Body of pancreas (tissue), 4 donors: ENCODE data around the gene AQP12B. TPM values are rescaled to one million over a fixed set of nuclear protein-coding genes. Genes with fewer than 3 reads are reported as not detected.
A peak's percentile ranks its signal among the peaks of the same experiment; 100 is the strongest.
"Not testable (repeated sequence)": the region's sequence is repeated elsewhere in the genome, so short reads cannot be mapped to it uniquely, and the experiment has no call there.

Source experiments
- ATAC-seq: fragments of 150-250 bp; one replicate; pipeline ENCODE4 v1.9.1; 2016
- DNase-seq, 4 donors: peaks; one replicate each; pipeline ENCODE4 v3.0.0-alpha.2; 2019
- H3K27ac ChIP-seq, 4 donors: fragments of 200-600 bp; sonication (generic); 1 replicate in 3 of 4; 2 replicates in 1 of 4; pipeline versions ENCODE4 v1.5.1 to v1.6.1; 2016 to 2019; ENCODE audit warnings: mild to moderate bottlenecking in 1 of 4, mixed read lengths in 1 of 4, moderate library complexity in 1 of 4
- H3K27me3 ChIP-seq, 2 donors: fragments of 200-600 bp; sonication (generic); one replicate each; pipeline ENCODE4 v1.6.0; 2016; ENCODE audit warnings: mild to moderate bottlenecking in 1 of 2
- H3K36me3 ChIP-seq, 2 donors: fragments of 200-600 bp; sonication (generic); replicated peaks in 1 of 2; 2 replicates each; pipeline ENCODE4 v1.5.1; 2016; ENCODE audit warnings: low read depth in 2 of 2; ENCODE audit not compliant: insufficient read depth in 1 of 2
- H3K4me1 ChIP-seq: fragments of 200-600 bp; sonication (generic); one replicate; pipeline ENCODE4 v1.6.0; 2016
- H3K4me3 ChIP-seq, 2 donors: fragments of 200-600 bp; sonication (generic); 1 replicate in 1 of 2; 2 replicates in 1 of 2; pipeline ENCODE4 v1.5.1; 2016 to 2019
- H3K9me3 ChIP-seq, 3 donors: fragments of 200-600 bp; sonication (generic); 1 replicate in 2 of 3; 2 replicates in 1 of 3; pipeline ENCODE4 v1.5.1; 2016
- POLR2A ChIP-seq, 3 donors: fragments of 450-650 bp; IDR thresholded peaks; one replicate each; pipeline ENCODE4 v1.6.1; 2016; ENCODE audit warnings: antibody characterized with exemption in 3 of 3, mild to moderate bottlenecking in 2 of 3
- WGBS, 2 donors: methylation state at CpG; one replicate each; pipeline ENCODE4 v1.1.5; 2017; 5-methylcytosine and 5-hydroxymethylcytosine counted together
- intact Hi-C: fragments of 100-400 bp; cut with DNase I; formaldehyde crosslinking; loops from one replicate; pipeline ENCODE4 v1.15.1; 2023
- total RNA-seq, 2 donors: library from RNA; depleted of rRNA; stranded (reverse); fragments of >200 nt; gene quantifications; one replicate each; pipeline ENCODE4 v1.1.0, GENCODE V29; 2016
- TF ChIP-seq, protein P1 (sequence below), 7 experiments: fragments of 450-650 bp in 4 of 7; fragments of 200-600 bp in 3 of 7; sonication (generic) in 3 of 7; IDR thresholded peaks; one replicate each; pipeline ENCODE4 v1.5.1; 2016 to 2019; ENCODE audit warnings: antibody characterized with exemption in 7 of 7

Gene AQP12B
- total RNA-seq, 2 donors from 2014 or later = 328 to 392 TPM

DNA sequence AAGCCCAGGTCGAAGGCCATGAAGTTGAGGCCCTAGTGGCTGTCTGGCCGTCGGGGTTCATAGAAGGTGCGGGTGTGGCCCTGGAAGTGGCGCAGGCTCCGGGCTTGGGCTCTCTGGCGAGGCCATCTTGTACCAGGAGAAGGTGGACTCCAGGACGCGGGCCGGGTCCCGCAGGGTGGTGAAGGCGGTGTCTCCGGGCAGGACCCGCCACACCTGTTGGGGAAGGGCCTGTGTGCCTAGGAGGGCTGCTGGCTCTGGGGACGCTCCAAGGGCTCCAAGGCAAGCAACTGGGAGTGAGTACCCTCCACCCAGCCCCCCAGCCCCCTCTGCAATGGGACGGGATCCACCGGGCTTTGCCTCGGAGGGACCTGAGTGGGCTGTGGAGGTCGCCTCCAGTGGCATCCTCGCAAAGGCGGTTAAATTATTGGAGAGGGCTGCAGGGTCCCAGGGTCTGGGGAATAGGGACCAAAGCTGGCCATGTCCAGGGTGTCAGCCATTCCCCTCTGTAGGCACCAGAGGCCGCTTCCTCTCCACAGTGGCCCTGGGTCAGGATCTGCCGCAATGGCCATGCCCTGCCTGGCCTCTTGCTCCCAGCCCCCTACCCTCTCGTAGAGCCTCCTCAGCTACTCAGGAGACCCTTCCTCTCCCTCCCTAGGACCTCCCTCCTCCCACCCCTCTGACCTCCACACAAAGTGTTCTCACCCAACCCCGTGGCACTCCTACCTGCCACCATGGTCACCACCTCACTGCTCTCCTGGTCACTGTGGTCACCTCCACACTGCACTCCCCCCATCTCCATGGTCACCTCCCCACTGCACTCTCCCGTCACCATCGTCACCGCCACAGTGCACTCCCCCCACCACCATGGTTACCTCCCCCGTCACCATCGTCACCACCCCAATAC lies 19.3 kb upstream of the AQP12B start:
- 87 to 88% methylated on average over 17 to 30 of the region's 30 CpGs for WGBS, 2 donors
- no peak for TF ChIP-seq POLR2A (IDR thresholded peaks at IDR 0.05)
- TF ChIP-seq, protein P1, sequence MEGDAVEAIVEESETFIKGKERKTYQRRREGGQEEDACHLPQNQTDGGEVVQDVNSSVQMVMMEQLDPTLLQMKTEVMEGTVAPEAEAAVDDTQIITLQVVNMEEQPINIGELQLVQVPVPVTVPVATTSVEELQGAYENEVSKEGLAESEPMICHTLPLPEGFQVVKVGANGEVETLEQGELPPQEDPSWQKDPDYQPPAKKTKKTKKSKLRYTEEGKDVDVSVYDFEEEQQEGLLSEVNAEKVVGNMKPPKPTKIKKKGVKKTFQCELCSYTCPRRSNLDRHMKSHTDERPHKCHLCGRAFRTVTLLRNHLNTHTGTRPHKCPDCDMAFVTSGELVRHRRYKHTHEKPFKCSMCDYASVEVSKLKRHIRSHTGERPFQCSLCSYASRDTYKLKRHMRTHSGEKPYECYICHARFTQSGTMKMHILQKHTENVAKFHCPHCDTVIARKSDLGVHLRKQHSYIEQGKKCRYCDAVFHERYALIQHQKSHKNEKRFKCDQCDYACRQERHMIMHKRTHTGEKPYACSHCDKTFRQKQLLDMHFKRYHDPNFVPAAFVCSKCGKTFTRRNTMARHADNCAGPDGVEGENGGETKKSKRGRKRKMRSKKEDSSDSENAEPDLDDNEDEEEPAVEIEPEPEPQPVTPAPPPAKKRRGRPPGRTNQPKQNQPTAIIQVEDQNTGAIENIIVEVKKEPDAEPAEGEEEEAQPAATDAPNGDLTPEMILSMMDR (IDR thresholded peaks at IDR 0.05) = no peak
- Histone ChIP-seq H3K9me3 (no peaks in the 10 kb centered on the region), H3K27me3 (no peaks in the 10 kb centered on the region), H3K4me1 (peaks cover 11% of the 10 kb centered on the region), H3K27ac (no peak overlapping the region), H3K36me3 (no peaks in the 10 kb centered on the region), H3K4me3 (no peak overlapping the region)
- ATAC-seq (no peak), DNase-seq (peak in 1 of 4 donors; percentile 11)
- intact Hi-C loops = no loop called here

DNA sequence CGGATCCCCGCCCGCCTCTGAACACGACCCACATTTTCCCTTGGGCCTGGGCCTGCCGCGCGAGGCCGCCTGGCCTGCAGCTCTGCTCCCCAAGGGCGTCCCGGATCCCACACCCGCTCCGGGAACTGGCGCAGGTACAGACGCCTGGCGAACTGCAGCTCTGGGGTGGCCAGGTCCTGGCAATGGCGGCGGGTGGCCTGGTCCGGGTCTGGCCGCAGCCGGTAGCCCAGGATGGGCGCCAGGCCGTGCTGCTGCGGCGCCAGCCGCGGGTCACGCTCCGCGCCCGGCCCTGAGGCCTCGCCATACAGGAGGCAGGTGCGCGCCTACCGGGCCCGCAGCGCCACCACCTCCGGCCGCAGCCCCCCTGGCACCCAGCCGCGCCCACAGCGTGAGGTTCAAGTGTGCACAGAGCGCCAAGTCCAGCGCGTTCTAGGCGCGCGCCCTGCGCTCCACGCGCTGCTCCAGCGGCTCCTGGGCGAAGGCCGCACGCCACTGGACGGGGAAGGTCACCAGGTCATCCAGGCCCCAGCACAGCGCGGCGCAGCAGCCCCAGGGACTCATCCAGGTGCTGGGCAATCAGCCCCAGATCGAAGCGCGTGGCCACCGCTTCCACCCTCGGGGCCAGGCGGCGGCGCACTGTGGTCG lies 18.5 kb upstream of the AQP12B start:
- TF ChIP-seq, protein P1 (IDR thresholded peaks at IDR 0.05) = no peak
- TF ChIP-seq POLR2A (IDR thresholded peaks at IDR 0.05) = no peak
- no peak for ATAC-seq
- Histone ChIP-seq H3K36me3 (no peaks in the 10 kb centered on the region), H3K27me3 (no peaks in the 10 kb centered on the region), H3K9me3 (no peaks in the 10 kb centered on the region), H3K4me1 (peaks cover 11% of the 10 kb centered on the region), H3K4me3 (no peak overlapping the region), H3K27ac (no peak overlapping the region)
- 77 to 82% methylated on average over 35 to 57 of the region's 67 CpGs for WGBS, 2 donors
- DNase-seq = peak in 1 of 4 donors; percentile 12
- intact Hi-C loops = no loop called here

DNA sequence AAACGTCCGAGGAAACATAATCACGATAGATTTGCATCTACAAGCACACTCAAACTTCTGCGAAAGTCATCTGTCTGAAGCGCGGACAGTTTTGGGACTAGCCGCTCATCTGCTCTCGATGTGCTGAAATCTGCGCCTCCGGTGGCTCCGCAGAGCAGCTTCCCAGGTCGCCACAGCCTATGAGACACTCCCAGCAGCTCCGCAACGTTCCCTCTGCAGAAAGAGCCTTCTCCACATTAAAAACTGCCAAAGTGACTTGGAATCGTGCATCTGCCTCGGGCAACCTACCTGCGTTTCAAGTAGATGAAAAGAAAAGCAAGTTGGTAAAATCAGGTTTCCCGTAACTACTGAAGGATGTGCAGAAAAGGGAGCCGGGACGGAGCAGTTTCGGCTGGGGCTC lies 17.9 kb upstream of the AQP12B start:
- WGBS, 2 donors = 57 to 64% methylated on average over 17 to 18 of the region's 21 CpGs
- H3K4me1 ChIP-seq = peaks cover 11% of the 10 kb centered on the region
- H3K27me3 ChIP-seq, DNase-seq, H3K36me3 ChIP-seq, H3K9me3 ChIP-seq, intact Hi-C loops, H3K27ac ChIP-seq, ATAC-seq, H3K4me3 ChIP-seq: not testable (repeated sequence)

DNA sequence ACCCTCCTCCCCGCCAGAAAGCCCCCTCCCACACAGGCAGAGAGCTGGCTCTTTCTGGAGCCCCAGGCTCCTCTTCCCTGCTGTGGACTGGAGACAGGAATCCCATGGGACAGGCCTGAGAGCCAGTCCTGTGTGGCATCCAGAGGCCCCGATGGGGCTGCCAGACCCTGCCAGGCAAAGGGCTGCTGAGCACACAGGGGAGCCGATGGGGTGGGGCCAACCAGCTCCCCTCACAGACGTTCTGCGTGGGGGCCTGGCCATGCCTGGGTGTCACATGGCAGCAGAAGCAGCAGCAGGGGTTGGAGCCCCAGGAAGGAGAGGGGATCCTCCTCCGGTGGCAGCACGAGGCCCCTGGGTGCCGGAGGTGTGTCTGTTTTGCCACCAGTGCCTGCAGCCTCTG lies 17.1 kb upstream of the AQP12B start:
- H3K4me3 ChIP-seq, ATAC-seq, H3K36me3 ChIP-seq, intact Hi-C loops, H3K27me3 ChIP-seq, H3K9me3 ChIP-seq, H3K27ac ChIP-seq: not testable (repeated sequence)
- peaks cover 11% of the 10 kb centered on the region for H3K4me1 ChIP-seq
- WGBS, 2 donors = 24% methylated on average over 7 of the region's 8 CpGs; no CpG with 5 or more reads in 1 of the 2 donors
- DNase-seq = peak in 2 of 4 donors; percentile 10 to 11

DNA sequence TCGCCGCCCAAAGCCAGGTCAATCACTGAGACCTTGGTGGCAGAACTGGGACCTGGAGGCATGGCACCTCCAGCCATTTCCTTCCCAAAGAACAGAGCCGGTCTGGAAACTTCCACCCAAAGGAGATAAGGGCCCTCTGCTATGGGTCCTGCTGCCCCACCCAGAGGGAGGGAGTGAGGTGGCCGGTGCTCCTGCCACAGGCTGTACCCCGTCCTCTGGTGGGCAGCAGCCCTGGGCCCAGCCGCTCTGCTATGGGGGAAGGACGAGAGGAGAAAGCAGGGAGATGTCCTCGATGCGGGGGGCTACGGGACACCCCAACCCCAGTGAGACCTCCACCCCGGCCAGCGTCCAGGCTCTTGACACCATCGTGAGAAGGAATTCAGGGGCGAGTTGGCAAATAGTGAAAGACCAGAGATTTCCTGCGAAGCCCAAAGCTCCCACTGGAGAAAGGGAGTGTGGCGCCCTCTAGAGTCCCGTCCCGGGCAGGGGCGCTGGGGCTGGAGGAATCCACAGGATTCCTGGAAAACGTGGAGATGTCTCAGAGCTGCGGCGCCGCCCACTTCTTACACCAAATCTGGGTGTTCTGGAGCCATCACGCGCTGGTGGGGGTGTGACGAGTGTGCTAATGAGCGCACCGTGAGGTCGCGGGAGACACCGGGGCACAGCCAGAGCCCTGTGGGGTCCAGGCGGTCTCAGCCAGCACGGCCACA lies 16.3 kb upstream of the AQP12B start:
- ATAC-seq = peak; percentile 81
- H3K36me3 ChIP-seq, H3K27me3 ChIP-seq, H3K9me3 ChIP-seq, intact Hi-C loops, H3K27ac ChIP-seq, H3K4me3 ChIP-seq: not testable (repeated sequence)
- DNase-seq = peak in 2 of 4 donors; percentile 11 to 16
- WGBS, 2 donors = 20% methylated on average over 5 of the region's 33 CpGs; no CpG with 5 or more reads in 1 of the 2 donors
- H3K4me1 ChIP-seq = peaks cover 11% of the 10 kb centered on the region

DNA sequence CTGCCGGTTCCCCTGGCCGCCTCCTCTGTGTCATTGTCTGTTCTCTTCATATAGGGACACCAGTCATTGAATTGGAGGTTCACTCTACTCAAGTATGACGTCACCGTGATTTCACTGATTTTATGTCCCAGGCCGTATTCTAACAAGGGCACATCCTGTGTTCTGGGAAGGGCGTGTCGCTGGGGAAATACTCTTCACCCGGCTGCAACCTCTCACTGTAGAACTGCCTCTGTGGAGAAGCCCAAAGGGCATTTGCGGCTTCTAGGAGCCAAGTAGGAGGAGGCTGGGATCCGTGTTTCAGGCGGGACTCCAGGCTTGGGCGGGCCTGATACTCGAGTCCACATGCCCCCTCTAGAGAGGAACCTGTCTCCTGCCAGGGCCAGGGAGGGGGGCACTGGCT lies 13.8 kb upstream of the AQP12B start:
- H3K4me1 ChIP-seq, ATAC-seq, H3K36me3 ChIP-seq, H3K9me3 ChIP-seq, H3K27me3 ChIP-seq, H3K4me3 ChIP-seq, DNase-seq, H3K27ac ChIP-seq, intact Hi-C loops: not testable (repeated sequence)
- 60 to 75% methylated on average over 2 to 7 of the region's 13 CpGs for WGBS, 2 donors

DNA sequence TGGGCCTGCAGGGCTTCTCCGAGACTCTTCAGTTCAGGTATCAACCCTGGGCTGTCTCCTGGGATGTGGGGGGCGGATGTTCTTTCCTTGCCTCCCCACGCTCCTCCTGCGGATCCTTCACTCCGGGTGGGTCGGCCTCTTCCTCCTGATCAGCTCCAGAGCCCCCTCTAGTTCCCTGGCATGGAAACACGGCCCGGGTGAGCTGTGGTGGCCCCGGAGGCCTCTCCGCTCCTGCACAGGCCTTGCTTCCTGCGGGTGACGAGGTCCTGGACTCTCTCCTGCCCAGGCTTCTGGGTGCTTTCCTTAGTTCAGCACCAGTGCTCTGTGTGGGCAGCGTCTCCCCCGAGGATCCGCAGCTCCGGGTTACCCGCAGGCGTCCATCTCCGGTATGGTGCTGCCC lies 12.9 kb upstream of the AQP12B start:
- H3K27me3 ChIP-seq, H3K4me3 ChIP-seq, intact Hi-C loops, ATAC-seq, H3K36me3 ChIP-seq, H3K27ac ChIP-seq, H3K4me1 ChIP-seq, H3K9me3 ChIP-seq, DNase-seq: not testable (repeated sequence)
- WGBS, 2 donors = no CpG with 5 or more reads among the region's 19 CpGs

DNA sequence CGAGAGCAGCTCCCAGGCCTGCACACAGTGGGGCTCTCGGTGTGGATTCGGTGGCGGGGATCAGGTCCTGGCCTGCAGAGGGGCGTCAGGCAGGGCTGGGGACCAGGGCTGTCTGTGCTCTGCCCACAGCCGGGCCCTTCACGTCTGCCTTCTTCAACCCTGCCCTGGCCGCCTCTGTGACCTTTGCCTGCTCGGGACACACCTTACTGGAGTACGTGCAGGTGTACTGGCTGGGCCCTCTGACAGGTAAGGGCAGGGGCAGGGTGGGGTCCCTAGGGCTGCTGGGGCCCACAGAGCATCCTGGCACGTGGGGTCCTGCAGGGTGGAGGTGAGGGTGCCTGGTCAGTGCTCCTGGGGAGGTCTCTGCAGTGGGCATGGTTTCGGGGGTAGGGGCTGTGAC lies 11.6 kb upstream of the AQP12B start:
- H3K9me3 ChIP-seq, H3K27ac ChIP-seq, DNase-seq, intact Hi-C loops, H3K27me3 ChIP-seq, ATAC-seq, H3K4me3 ChIP-seq, H3K36me3 ChIP-seq: not testable (repeated sequence)
- peaks cover 17% of the 10 kb centered on the region for H3K4me1 ChIP-seq
- no CpG with 5 or more reads among the region's 12 CpGs for WGBS, 2 donors
